ENCODE measurements around the gene CDR2.

The CDR2 gene
- long read RNA-seq, partial matches to known transcripts, result 0 of 18 reads
- long read RNA-seq, other reads (novel, unspliced or antisense), result 18 of 18 reads

GRCh38 chr16:22374311-22375116 is at the start of gene CDR2:
Gene CDR2 (minus strand): TSS chr16:22374619. CDS start chr16:22374309, 310 bp downstream.
- TF ChIP-seq CTCF (IDR thresholded peaks at IDR 0.05; ENCODE audit: insufficient read depth, low read length), result no peak
- TF ChIP-seq POLR2AphosphoS5 (IDR thresholded peaks at IDR 0.05; ENCODE audit: low read depth), result peak; percentile 56; the same call in 1 of the 2 replicates
- Histone ChIP-seq H3K27ac (replicated peaks) (peak within 1 kb of the TSS; percentile 58), H3K27me3 (ENCODE audit: insufficient read depth, poor library complexity, severe bottlenecking) (no peaks in the 10 kb centered on the region), H3K4me3 (replicated peaks; ENCODE audit: insufficient read depth, low read length) (peak within 1 kb of the TSS; percentile 86)
- peak; percentile 82 to 98 for DNase-seq (ENCODE audit: low read depth in 1 of 2, low spot score in 1 of 2)

GRCh38 chr16:22423716-22424115 is 49.3 kb upstream of the CDR2 start:
- TF ChIP-seq CTCF (IDR thresholded peaks at IDR 0.05; ENCODE audit: insufficient read depth, low read length), result no peak
- TF ChIP-seq GABPA (IDR thresholded peaks at IDR 0.05; ENCODE audit: low read depth), result no peak
- TF ChIP-seq SPI1 (IDR thresholded peaks at IDR 0.05; ENCODE audit: borderline replicate concordance, low read depth), result no peak
- no peak for TF ChIP-seq POLR2AphosphoS5 (IDR thresholded peaks at IDR 0.05; ENCODE audit: low read depth)
- TF ChIP-seq REST (IDR thresholded peaks at IDR 0.05; ENCODE audit: insufficient replicate concordance, low read depth), result no peak
- no peak for DNase-seq (ENCODE audit: low read depth in 1 of 2, low spot score in 1 of 2)
- H3K27ac ChIP-seq (replicated peaks), result no peak overlapping the region
- H3K27me3 ChIP-seq (ENCODE audit: insufficient read depth, poor library complexity, severe bottlenecking), result no peaks in the 10 kb centered on the region
- no peak overlapping the region for H3K4me3 ChIP-seq (replicated peaks; ENCODE audit: insufficient read depth, low read length)

GRCh38 chr16:22421136-22421535 is 46.7 kb upstream of the CDR2 start:
- TF ChIP-seq GABPA (IDR thresholded peaks at IDR 0.05; ENCODE audit: low read depth) (no peak), REST (IDR thresholded peaks at IDR 0.05; ENCODE audit: insufficient replicate concordance, low read depth) (no peak), SPI1 (IDR thresholded peaks at IDR 0.05; ENCODE audit: borderline replicate concordance, low read depth) (no peak), POLR2AphosphoS5 (IDR thresholded peaks at IDR 0.05; ENCODE audit: low read depth) (no peak), CTCF (IDR thresholded peaks at IDR 0.05; ENCODE audit: insufficient read depth, low read length) (no peak)
- Histone ChIP-seq H3K4me3 (replicated peaks; ENCODE audit: insufficient read depth, low read length) (no peak overlapping the region), H3K27ac (replicated peaks) (no peak overlapping the region), H3K27me3 (ENCODE audit: insufficient read depth, poor library complexity, severe bottlenecking) (no peaks in the 10 kb centered on the region)
- no peak for DNase-seq (ENCODE audit: low read depth in 1 of 2, low spot score in 1 of 2)
